SK-N-SH (cell line): Measurements from ENCODE around the gene AZU1. TPM values are rescaled to one million over a fixed set of nuclear protein-coding genes. Genes with fewer than 3 reads are reported as not detected.

Experiments used
- CTCF ChIA-PET: fragments of 300-600, 350-600 bp; formaldehyde crosslinking; extraction: SDS; loops from one replicate; lab custom pipeline; 2021; lab: Yijun Ruan, JAX
- POLR2A ChIA-PET: fragments of 350-600 bp; sonication (Branson Sonifier 250); formaldehyde crosslinking; extraction: SDS; loops from one replicate; lab custom pipeline; 2020; ENCODE audit warnings: antibody characterized with exemption, inconsistent platforms; lab: Yijun Ruan, JAX
- DNase-seq: peaks from one replicate; pipeline ENCODE4 v3.0.0; 2012
- H2AFZ ChIP-seq: fragments of 200-600 bp; sonication (generic); 2 replicates; pipeline ENCODE4 v1.8.1; 2016; ENCODE audit warnings: antibody characterized with exemption, mild to moderate bottlenecking, low read depth
- H3F3A ChIP-seq: fragments of 200-600 bp; sonication (generic); replicated peaks from 2 replicates; pipeline ENCODE3; 2016; ENCODE audit warnings: antibody characterized with exemption, mild to moderate bottlenecking; ENCODE audit not compliant: insufficient read depth
- H3K27ac ChIP-seq, 2 experiments: fragments of 200-500 bp in 1 of 2; fragments of 200-600 bp in 1 of 2; sonication (Bioruptor generic) in 1 of 2; sonication (generic), shearing (Covaris generic) in 1 of 2; 2 replicates each; pipeline versions ENCODE4 v1.5.1 to v1.6.1; 2014 to 2016; ENCODE audit warnings: low read depth in 2 of 2, inconsistent platforms in 1 of 2, low read length in 1 of 2, mild to moderate bottlenecking in 1 of 2, mixed read lengths in 1 of 2
- H3K27me3 ChIP-seq: fragments of 200-600 bp; sonication (generic), shearing (Covaris generic); 2 replicates; pipeline ENCODE4 v1.6.1; 2016; ENCODE audit warnings: mixed run types; ENCODE audit not compliant: insufficient read depth
- H3K36me3 ChIP-seq, 2 experiments: fragments of 200-500 bp in 1 of 2; fragments of 200-600 bp in 1 of 2; sonication (Bioruptor generic) in 1 of 2; sonication (generic) in 1 of 2; replicated peaks in 1 of 2; 2 replicates each; pipeline versions ENCODE3 to v1.5.1; 2014 to 2016; ENCODE audit warnings: low read length in 1 of 2, mild to moderate bottlenecking in 1 of 2; ENCODE audit not compliant: insufficient read depth in 2 of 2, control insufficient read depth in 1 of 2
- H3K4me1 ChIP-seq, 2 experiments: fragments of 200-500 bp in 1 of 2; fragments of 200-600 bp in 1 of 2; sonication (Bioruptor generic) in 1 of 2; sonication (generic), shearing (Covaris generic) in 1 of 2; 2 replicates each; pipeline versions ENCODE4 v1.5.1 to v1.6.1; 2014 to 2016; ENCODE audit warnings: low read depth in 1 of 2, low read length in 1 of 2, mixed run types in 1 of 2; ENCODE audit not compliant: insufficient read depth in 2 of 2, control insufficient read depth in 1 of 2
- H3K4me2 ChIP-seq: fragments of 200-600 bp; sonication (generic), shearing (Covaris generic); 2 replicates; pipeline ENCODE4 v1.6.1; 2017; ENCODE audit warnings: mixed run types
- H3K4me3 ChIP-seq, 2 experiments: fragments of 200-500 bp in 1 of 2; fragments of 200-600 bp in 1 of 2; sonication (Bioruptor generic) in 1 of 2; sonication (generic), shearing (Covaris generic) in 1 of 2; 2 replicates each; pipeline versions ENCODE4 v1.5.1 to v1.8.1; 2014 to 2016; ENCODE audit warnings: low read depth in 2 of 2, inconsistent platforms in 1 of 2, low read length in 1 of 2, mild to moderate bottlenecking in 1 of 2, mixed read lengths in 1 of 2, moderate library complexity in 1 of 2
- H3K79me2 ChIP-seq: fragments of 200-600 bp; sonication (generic); 2 replicates; pipeline ENCODE4 v1.8.1; 2017; ENCODE audit warnings: mild to moderate bottlenecking; ENCODE audit not compliant: insufficient read depth
- H3K9ac ChIP-seq: fragments of 200-600 bp; sonication (generic); 2 replicates; pipeline ENCODE4 v1.6.1; 2017; ENCODE audit warnings: mixed run types
- H3K9me2 ChIP-seq: fragments of 200-600 bp; sonication (generic); 2 replicates; pipeline ENCODE4 v1.6.1; 2017; ENCODE audit warnings: mixed run types
- H3K9me3 ChIP-seq: fragments of 200-600 bp; sonication (generic); 2 replicates; pipeline ENCODE4 v1.6.1; 2017; ENCODE audit warnings: mixed run types, mild to moderate bottlenecking, moderate library complexity
- H4K20me1 ChIP-seq: fragments of 200-600 bp; sonication (generic); 2 replicates; pipeline ENCODE4 v1.6.1; 2017; ENCODE audit warnings: mild to moderate bottlenecking, mixed run types; ENCODE audit not compliant: insufficient read depth
- CHD2 ChIP-seq: fragments of 150-350 bp; IDR thresholded peaks from 2 replicates; pipeline ENCODE4 v1.6.1; 2018; ENCODE audit warnings: low read length; ENCODE audit not compliant: partially characterized antibody
- ELF1 ChIP-seq: IDR thresholded peaks from 2 replicates; pipeline ENCODE4 v1.4.0; 2012
- EP300 ChIP-seq, 2 experiments: IDR thresholded peaks; 2 replicates each; pipeline versions ENCODE4 v1.4.0 to v1.6.1; 2012; ENCODE audit warnings: borderline replicate concordance in 1 of 2, low read depth in 1 of 2, low read length in 1 of 2
- FOSL2 ChIP-seq: IDR thresholded peaks from 2 replicates; pipeline ENCODE4 v1.4.0; 2012; ENCODE audit warnings: low read depth, mild to moderate bottlenecking, moderate library complexity, borderline replicate concordance
- FOXJ3 ChIP-seq: sonication (generic); formaldehyde crosslinking; IDR thresholded peaks from 2 replicates; pipeline ENCODE4 v1.5.1; 2020; ENCODE audit warnings: mild to moderate bottlenecking, missing genetic modification reagents
- FOXM1 ChIP-seq: IDR thresholded peaks from 2 replicates; pipeline ENCODE4 v1.4.0; 2012; ENCODE audit warnings: low read depth, mild to moderate bottlenecking
- JUND ChIP-seq: IDR thresholded peaks from 2 replicates; pipeline ENCODE4 v1.4.0; 2012
- MEF2A ChIP-seq: IDR thresholded peaks from 2 replicates; pipeline ENCODE4 v1.4.0; 2012; ENCODE audit warnings: low read depth, borderline replicate concordance
- MXI1 ChIP-seq: IDR thresholded peaks from 2 replicates; pipeline ENCODE4 v1.6.1; 2012; ENCODE audit warnings: mild to moderate bottlenecking, low read depth, low read length, improper control_type of control experiment
- NFIC ChIP-seq: IDR thresholded peaks from 2 replicates; pipeline ENCODE4 v1.4.0; 2012; ENCODE audit warnings: borderline replicate concordance
- RAD21 ChIP-seq: IDR thresholded peaks from 2 replicates; pipeline ENCODE4 v1.6.1; 2012; ENCODE audit warnings: mild to moderate bottlenecking, low read length
- RXRA ChIP-seq: IDR thresholded peaks from 2 replicates; pipeline ENCODE4 v1.4.0; 2012; ENCODE audit warnings: low read depth, mild to moderate bottlenecking, borderline replicate concordance
- TCF12 ChIP-seq: IDR thresholded peaks from 2 replicates; pipeline ENCODE4 v1.4.0; 2012
- TEAD4 ChIP-seq: IDR thresholded peaks from 2 replicates; pipeline ENCODE4 v1.4.0; 2012; ENCODE audit warnings: mild to moderate bottlenecking, borderline replicate concordance; ENCODE audit not compliant: insufficient read depth
- WGBS: methylation state at CpG from one replicate; pipeline ENCODE4 v1.1.6; 2017; ENCODE audit warnings: low lambda C conversion rate; 5-methylcytosine and 5-hydroxymethylcytosine counted together
- polyA plus RNA-seq, 3 experiments: library from polyadenylated mRNA; depleted of rRNA; stranded (reverse); fragments of >200 nt; gene quantifications; 2 replicates each; pipeline ENCODE4 v1.2.3, GENCODE V29; 2012
- TF ChIP-seq, protein P1 (sequence below): fragments of 150-350 bp; IDR thresholded peaks from 2 replicates; pipeline ENCODE4 v1.6.1; 2016; ENCODE audit warnings: mild to moderate bottlenecking, low read depth, low read length
- TF ChIP-seq, protein P2 (sequence below): IDR thresholded peaks from 2 replicates; pipeline ENCODE4 v1.4.0; 2012; ENCODE audit warnings: low read depth, borderline replicate concordance
- TF ChIP-seq, protein P3 (sequence below): IDR thresholded peaks from 2 replicates; pipeline ENCODE4 v1.4.0; 2012; ENCODE audit warnings: low read depth, borderline replicate concordance
- TF ChIP-seq, protein P4 (sequence below): IDR thresholded peaks from 2 replicates; pipeline ENCODE4 v1.6.1; 2012; ENCODE audit warnings: mild to moderate bottlenecking, low read depth, low read length, moderate library complexity
- TF ChIP-seq, protein P5 (sequence below): fragments of 150-350 bp; IDR thresholded peaks from 2 replicates; pipeline ENCODE4 v1.6.1; 2017; ENCODE audit warnings: antibody characterized with exemption, low read length, low read depth, borderline replicate concordance
- TF ChIP-seq, protein P6 (sequence below): fragments of 200-600 bp; sonication (generic); IDR thresholded peaks from 2 replicates; pipeline ENCODE4 v1.6.1; 2017; ENCODE audit warnings: antibody characterized with exemption, mild to moderate bottlenecking, moderate library complexity

AZU1 gene
- polyA plus RNA-seq, 1 of the 3 experiments (the other 2 are of a cell fraction): 0.15 TPM

DNA sequence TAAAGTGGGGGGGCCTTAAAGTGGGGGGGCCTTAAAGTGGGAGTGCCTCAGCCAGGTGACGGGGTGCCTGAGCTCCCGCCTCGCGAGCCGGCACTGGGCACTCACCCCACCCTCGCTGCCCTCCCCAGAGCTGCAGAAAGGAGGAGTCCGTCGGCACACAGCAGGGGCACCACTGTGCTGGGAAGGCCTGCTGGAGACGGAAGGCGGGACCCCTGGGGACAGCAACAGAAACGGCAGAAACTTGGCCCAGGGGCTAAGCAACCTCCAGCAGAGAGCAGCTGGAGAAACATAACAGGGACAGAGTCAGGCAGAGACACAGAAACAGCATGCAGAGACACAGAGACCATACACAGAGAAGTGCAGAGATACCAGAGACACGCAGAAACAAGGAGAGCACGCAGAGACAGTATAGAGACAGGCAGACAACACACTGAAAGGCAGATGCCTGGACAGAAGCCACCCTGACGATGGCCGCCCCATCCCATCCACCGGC is 39.7 kb downstream of the AZU1 start:
- Histone ChIP-seq H3K9me3 (no peaks in the 10 kb centered on the region), H3F3A (peaks cover 23% of the 10 kb centered on the region), H3K36me3 (peaks cover 0 to 27% of the 10 kb centered on the region in 2 experiments), H3K27me3 (no peaks in the 10 kb centered on the region), H3K4me2 (no peak overlapping the region), H3K9ac (no peak overlapping the region), H3K9me2 (no peaks in the 10 kb centered on the region), H3K27ac (no peak overlapping the region), H3K79me2 (no peaks in the 10 kb centered on the region), H3K4me1 (peaks cover 4 to 16% of the 10 kb centered on the region in 2 experiments; a peak in 2 of 4 replicates), H2AFZ (no peak overlapping the region), H3K4me3 (no peak overlapping the region), H4K20me1 (no peaks in the 10 kb centered on the region)
- TF ChIP-seq NFIC: no peak
- TF ChIP-seq, protein P1, sequence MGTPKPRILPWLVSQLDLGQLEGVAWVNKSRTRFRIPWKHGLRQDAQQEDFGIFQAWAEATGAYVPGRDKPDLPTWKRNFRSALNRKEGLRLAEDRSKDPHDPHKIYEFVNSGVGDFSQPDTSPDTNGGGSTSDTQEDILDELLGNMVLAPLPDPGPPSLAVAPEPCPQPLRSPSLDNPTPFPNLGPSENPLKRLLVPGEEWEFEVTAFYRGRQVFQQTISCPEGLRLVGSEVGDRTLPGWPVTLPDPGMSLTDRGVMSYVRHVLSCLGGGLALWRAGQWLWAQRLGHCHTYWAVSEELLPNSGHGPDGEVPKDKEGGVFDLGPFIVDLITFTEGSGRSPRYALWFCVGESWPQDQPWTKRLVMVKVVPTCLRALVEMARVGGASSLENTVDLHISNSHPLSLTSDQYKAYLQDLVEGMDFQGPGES: no peak
- no peak for TF ChIP-seq JUND
- TF ChIP-seq RAD21: no peak
- no peak for TF ChIP-seq FOXJ3 (CRISPR knock-in tag)
- no peak for TF ChIP-seq EP300 (IDR thresholded peaks at IDR 0.05; ENCODE audit: borderline replicate concordance in 1 of 2, low read depth in 1 of 2, low read length in 1 of 2)
- TF ChIP-seq FOXM1: no peak
- TF ChIP-seq, protein P2, sequence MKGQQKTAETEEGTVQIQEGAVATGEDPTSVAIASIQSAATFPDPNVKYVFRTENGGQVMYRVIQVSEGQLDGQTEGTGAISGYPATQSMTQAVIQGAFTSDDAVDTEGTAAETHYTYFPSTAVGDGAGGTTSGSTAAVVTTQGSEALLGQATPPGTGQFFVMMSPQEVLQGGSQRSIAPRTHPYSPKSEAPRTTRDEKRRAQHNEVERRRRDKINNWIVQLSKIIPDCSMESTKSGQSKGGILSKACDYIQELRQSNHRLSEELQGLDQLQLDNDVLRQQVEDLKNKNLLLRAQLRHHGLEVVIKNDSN: no peak
- TF ChIP-seq, protein P3, sequence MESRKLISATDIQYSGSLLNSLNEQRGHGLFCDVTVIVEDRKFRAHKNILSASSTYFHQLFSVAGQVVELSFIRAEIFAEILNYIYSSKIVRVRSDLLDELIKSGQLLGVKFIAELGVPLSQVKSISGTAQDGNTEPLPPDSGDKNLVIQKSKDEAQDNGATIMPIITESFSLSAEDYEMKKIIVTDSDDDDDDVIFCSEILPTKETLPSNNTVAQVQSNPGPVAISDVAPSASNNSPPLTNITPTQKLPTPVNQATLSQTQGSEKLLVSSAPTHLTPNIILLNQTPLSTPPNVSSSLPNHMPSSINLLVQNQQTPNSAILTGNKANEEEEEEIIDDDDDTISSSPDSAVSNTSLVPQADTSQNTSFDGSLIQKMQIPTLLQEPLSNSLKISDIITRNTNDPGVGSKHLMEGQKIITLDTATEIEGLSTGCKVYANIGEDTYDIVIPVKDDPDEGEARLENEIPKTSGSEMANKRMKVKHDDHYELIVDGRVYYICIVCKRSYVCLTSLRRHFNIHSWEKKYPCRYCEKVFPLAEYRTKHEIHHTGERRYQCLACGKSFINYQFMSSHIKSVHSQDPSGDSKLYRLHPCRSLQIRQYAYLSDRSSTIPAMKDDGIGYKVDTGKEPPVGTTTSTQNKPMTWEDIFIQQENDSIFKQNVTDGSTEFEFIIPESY: no peak
- no peak for TF ChIP-seq MXI1
- TF ChIP-seq RXRA: no peak
- TF ChIP-seq, protein P4, sequence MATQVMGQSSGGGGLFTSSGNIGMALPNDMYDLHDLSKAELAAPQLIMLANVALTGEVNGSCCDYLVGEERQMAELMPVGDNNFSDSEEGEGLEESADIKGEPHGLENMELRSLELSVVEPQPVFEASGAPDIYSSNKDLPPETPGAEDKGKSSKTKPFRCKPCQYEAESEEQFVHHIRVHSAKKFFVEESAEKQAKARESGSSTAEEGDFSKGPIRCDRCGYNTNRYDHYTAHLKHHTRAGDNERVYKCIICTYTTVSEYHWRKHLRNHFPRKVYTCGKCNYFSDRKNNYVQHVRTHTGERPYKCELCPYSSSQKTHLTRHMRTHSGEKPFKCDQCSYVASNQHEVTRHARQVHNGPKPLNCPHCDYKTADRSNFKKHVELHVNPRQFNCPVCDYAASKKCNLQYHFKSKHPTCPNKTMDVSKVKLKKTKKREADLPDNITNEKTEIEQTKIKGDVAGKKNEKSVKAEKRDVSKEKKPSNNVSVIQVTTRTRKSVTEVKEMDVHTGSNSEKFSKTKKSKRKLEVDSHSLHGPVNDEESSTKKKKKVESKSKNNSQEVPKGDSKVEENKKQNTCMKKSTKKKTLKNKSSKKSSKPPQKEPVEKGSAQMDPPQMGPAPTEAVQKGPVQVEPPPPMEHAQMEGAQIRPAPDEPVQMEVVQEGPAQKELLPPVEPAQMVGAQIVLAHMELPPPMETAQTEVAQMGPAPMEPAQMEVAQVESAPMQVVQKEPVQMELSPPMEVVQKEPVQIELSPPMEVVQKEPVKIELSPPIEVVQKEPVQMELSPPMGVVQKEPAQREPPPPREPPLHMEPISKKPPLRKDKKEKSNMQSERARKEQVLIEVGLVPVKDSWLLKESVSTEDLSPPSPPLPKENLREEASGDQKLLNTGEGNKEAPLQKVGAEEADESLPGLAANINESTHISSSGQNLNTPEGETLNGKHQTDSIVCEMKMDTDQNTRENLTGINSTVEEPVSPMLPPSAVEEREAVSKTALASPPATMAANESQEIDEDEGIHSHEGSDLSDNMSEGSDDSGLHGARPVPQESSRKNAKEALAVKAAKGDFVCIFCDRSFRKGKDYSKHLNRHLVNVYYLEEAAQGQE: no peak
- no peak for TF ChIP-seq ELF1
- no peak for TF ChIP-seq CHD2
- TF ChIP-seq, protein P5, sequence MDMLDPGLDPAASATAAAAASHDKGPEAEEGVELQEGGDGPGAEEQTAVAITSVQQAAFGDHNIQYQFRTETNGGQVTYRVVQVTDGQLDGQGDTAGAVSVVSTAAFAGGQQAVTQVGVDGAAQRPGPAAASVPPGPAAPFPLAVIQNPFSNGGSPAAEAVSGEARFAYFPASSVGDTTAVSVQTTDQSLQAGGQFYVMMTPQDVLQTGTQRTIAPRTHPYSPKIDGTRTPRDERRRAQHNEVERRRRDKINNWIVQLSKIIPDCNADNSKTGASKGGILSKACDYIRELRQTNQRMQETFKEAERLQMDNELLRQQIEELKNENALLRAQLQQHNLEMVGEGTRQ: no peak
- no peak for TF ChIP-seq TEAD4
- no peak for TF ChIP-seq FOSL2
- no peak for TF ChIP-seq MEF2A
- no peak for TF ChIP-seq TCF12
- TF ChIP-seq, protein P6, sequence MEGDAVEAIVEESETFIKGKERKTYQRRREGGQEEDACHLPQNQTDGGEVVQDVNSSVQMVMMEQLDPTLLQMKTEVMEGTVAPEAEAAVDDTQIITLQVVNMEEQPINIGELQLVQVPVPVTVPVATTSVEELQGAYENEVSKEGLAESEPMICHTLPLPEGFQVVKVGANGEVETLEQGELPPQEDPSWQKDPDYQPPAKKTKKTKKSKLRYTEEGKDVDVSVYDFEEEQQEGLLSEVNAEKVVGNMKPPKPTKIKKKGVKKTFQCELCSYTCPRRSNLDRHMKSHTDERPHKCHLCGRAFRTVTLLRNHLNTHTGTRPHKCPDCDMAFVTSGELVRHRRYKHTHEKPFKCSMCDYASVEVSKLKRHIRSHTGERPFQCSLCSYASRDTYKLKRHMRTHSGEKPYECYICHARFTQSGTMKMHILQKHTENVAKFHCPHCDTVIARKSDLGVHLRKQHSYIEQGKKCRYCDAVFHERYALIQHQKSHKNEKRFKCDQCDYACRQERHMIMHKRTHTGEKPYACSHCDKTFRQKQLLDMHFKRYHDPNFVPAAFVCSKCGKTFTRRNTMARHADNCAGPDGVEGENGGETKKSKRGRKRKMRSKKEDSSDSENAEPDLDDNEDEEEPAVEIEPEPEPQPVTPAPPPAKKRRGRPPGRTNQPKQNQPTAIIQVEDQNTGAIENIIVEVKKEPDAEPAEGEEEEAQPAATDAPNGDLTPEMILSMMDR: no peak
- ChIA-PET POLR2A (no interaction called here), CTCF (interaction anchor here (1.0 kb wide), 1 partner anchor 115 kb away, joined by 3 read pairs; no protein-coding TSS in a partner anchor)
- no peak for DNase-seq
- WGBS: 81% methylated on average over 8 of the region's 16 CpGs
